MM.1S (cell line): ENCODE results near the gene BICC1.

Experiments used
- DNase-seq: peaks from one replicate; pipeline ENCODE4 v3.0.0-alpha.2; 2015
- H2AFZ ChIP-seq: fragments of 300-600 bp; sonication (generic); 2 replicates; pipeline ENCODE4 v1.6.0; 2016; ENCODE audit warnings: antibody characterized with exemption, low read length
- H3F3A ChIP-seq: fragments of 300-600 bp; sonication (generic); 2 replicates; pipeline ENCODE4 v1.6.1; 2016; ENCODE audit warnings: mild to moderate bottlenecking, antibody characterized with exemption, low read length, moderate library complexity, mixed read lengths; ENCODE audit not compliant: insufficient read depth
- H3K27ac ChIP-seq: fragments of 300-600 bp; sonication (generic); 2 replicates; pipeline ENCODE4 v1.5.1; 2016; ENCODE audit warnings: mild to moderate bottlenecking, low read length
- H3K27me3 ChIP-seq: fragments of 300-600 bp; sonication (generic); replicated peaks from 2 replicates; pipeline ENCODE4 v1.6.0; 2016; ENCODE audit warnings: low read length; ENCODE audit not compliant: insufficient read depth
- H3K36me3 ChIP-seq: fragments of 300-600 bp; sonication (generic); replicated peaks from 2 replicates; pipeline ENCODE4 v1.6.1; 2016; ENCODE audit warnings: mild to moderate bottlenecking, low read length, mixed read lengths; ENCODE audit not compliant: insufficient read depth
- H3K4me1 ChIP-seq: fragments of 300-600 bp; sonication (generic); 2 replicates; pipeline ENCODE4 v1.6.1; 2016; ENCODE audit warnings: low read length, mixed read lengths
- H3K4me2 ChIP-seq: fragments of 300-600 bp; sonication (generic); 2 replicates; pipeline ENCODE4 v1.6.0; 2016; ENCODE audit warnings: low read depth, low read length
- H3K4me3 ChIP-seq: fragments of 300-600 bp; sonication (generic); 2 replicates; pipeline ENCODE4 v1.5.1; 2016; ENCODE audit warnings: low read length, mixed read lengths
- H3K79me2 ChIP-seq: fragments of 300-600 bp; sonication (generic); 2 replicates; pipeline ENCODE4 v1.6.1; 2016; ENCODE audit warnings: mixed run types, low read length, mixed read lengths
- H3K9ac ChIP-seq: fragments of 300-600 bp; sonication (generic); 2 replicates; pipeline ENCODE4 v1.6.1; 2016; ENCODE audit warnings: low read length, mixed read lengths
- H3K9me2 ChIP-seq: fragments of 300-600 bp; sonication (generic); replicated peaks from 2 replicates; pipeline ENCODE4 v1.6.1; 2016; ENCODE audit warnings: mild to moderate bottlenecking, low read length, mixed read lengths; ENCODE audit not compliant: insufficient read depth
- H3K9me3 ChIP-seq: fragments of 300-600 bp; sonication (generic); replicated peaks from 2 replicates; pipeline ENCODE4 v1.6.1; 2016; ENCODE audit warnings: mild to moderate bottlenecking, low read length, mixed read lengths; ENCODE audit not compliant: insufficient read depth
- H4K20me1 ChIP-seq: fragments of 300-600 bp; sonication (generic); 2 replicates; pipeline ENCODE4 v1.6.1; 2016; ENCODE audit warnings: mild to moderate bottlenecking, low read length, moderate library complexity, mixed read lengths; ENCODE audit not compliant: insufficient read depth
- EZH2 ChIP-seq: fragments of 300-600 bp; sonication (generic); optimal IDR thresholded peaks from 2 replicates; pipeline ENCODE3; 2017; ENCODE audit warnings: low read depth, mild to moderate bottlenecking, antibody characterized with exemption, low read length, mixed read lengths
- EZH2phosphoT487 ChIP-seq: fragments of 300-600 bp; sonication (generic); IDR thresholded peaks from 2 replicates; pipeline ENCODE4 v1.6.1; 2018; ENCODE audit warnings: antibody characterized with exemption, low read length
- TF ChIP-seq, protein P1 (sequence below): fragments of 300-600 bp; sonication (generic); IDR thresholded peaks from 2 replicates; pipeline ENCODE4 v1.5.1; 2016; ENCODE audit warnings: antibody characterized with exemption, low read length, mixed read lengths

Gene BICC1

DNA sequence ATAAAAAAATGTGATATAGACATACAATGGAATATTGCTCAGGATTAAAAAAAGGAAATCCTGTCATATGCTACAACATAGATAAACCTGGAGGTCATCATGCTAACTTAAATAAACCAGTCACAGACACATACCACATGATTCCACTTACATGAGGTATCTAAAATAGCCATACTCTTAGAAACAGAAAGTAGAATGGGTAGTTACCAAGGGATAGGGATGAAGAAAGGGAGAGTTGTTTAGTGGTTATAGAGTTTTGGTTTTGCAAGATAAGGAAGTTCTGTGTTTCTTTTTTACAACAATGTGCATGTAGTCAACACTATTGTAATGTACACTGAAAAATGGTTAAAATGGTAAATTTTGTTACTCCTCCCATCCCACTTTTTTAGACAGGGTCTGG, 30.5 kb downstream of the BICC1 start:
- H3F3A ChIP-seq, result no peaks in the 10 kb centered on the region
- TF ChIP-seq EZH2phosphoT487 (no peak), EZH2 (no peak)
- TF ChIP-seq, protein P1, sequence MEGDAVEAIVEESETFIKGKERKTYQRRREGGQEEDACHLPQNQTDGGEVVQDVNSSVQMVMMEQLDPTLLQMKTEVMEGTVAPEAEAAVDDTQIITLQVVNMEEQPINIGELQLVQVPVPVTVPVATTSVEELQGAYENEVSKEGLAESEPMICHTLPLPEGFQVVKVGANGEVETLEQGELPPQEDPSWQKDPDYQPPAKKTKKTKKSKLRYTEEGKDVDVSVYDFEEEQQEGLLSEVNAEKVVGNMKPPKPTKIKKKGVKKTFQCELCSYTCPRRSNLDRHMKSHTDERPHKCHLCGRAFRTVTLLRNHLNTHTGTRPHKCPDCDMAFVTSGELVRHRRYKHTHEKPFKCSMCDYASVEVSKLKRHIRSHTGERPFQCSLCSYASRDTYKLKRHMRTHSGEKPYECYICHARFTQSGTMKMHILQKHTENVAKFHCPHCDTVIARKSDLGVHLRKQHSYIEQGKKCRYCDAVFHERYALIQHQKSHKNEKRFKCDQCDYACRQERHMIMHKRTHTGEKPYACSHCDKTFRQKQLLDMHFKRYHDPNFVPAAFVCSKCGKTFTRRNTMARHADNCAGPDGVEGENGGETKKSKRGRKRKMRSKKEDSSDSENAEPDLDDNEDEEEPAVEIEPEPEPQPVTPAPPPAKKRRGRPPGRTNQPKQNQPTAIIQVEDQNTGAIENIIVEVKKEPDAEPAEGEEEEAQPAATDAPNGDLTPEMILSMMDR, result no peak
- no peaks in the 10 kb centered on the region for H3K4me1 ChIP-seq
- H3K4me3 ChIP-seq, result no peak overlapping the region
- no peak overlapping the region for H3K27ac ChIP-seq
- H3K4me2 ChIP-seq, result no peak overlapping the region
- H3K36me3 ChIP-seq, result no peaks in the 10 kb centered on the region
- no peaks in the 10 kb centered on the region for H4K20me1 ChIP-seq
- no peak overlapping the region for H3K9ac ChIP-seq
- H3K27me3 ChIP-seq, result no peaks in the 10 kb centered on the region
- H3K79me2 ChIP-seq, result no peaks in the 10 kb centered on the region
- H2AFZ ChIP-seq, result no peak overlapping the region
- no peaks in the 10 kb centered on the region for H3K9me2 ChIP-seq
- DNase-seq, result peak; percentile 12
- H3K9me3 ChIP-seq, result no peaks in the 10 kb centered on the region

DNA sequence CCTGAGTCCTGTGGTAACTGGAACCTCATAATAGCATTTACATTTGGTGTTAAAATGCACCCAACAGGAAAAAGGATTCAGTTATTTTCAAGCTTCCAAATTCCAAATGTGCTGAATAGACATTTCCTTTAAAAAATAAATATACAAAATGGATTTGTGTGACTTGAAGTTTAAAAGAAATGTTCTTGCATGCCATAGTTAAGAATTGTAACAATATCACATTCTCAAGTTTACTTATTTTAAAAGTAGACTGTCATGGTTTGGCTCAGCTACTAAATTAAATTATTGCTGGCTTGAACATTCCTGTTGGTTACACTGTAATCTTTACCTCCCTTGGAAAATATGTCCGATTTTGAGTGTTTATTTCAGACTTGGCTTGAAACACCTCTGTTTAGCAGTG, 31.5 kb downstream of the BICC1 start:
- no peak overlapping the region for H3K9ac ChIP-seq
- no peaks in the 10 kb centered on the region for H3K79me2 ChIP-seq
- H3K27ac ChIP-seq, result no peak overlapping the region
- H4K20me1 ChIP-seq, result no peaks in the 10 kb centered on the region
- TF ChIP-seq EZH2 (no peak), EZH2phosphoT487 (no peak)
- TF ChIP-seq, protein P1, result no peak
- H3K9me3 ChIP-seq, result no peaks in the 10 kb centered on the region
- no peaks in the 10 kb centered on the region for H3K4me1 ChIP-seq
- DNase-seq, result no peak
- no peaks in the 10 kb centered on the region for H3K9me2 ChIP-seq
- no peak overlapping the region for H3K4me2 ChIP-seq
- H2AFZ ChIP-seq, result no peak overlapping the region
- no peak overlapping the region for H3K4me3 ChIP-seq
- no peaks in the 10 kb centered on the region for H3F3A ChIP-seq
- no peaks in the 10 kb centered on the region for H3K36me3 ChIP-seq
- H3K27me3 ChIP-seq, result no peaks in the 10 kb centered on the region

GRCh38 chr10:58545427-58545826, 32.8 kb downstream of the BICC1 start:
- H3K9me3 ChIP-seq, result no peaks in the 10 kb centered on the region
- H3K36me3 ChIP-seq, result no peaks in the 10 kb centered on the region
- no peaks in the 10 kb centered on the region for H3K79me2 ChIP-seq
- no peak overlapping the region for H3K4me3 ChIP-seq
- no peaks in the 10 kb centered on the region for H3K9me2 ChIP-seq
- no peaks in the 10 kb centered on the region for H3K4me1 ChIP-seq
- H3K9ac ChIP-seq, result no peak overlapping the region
- no peak for DNase-seq
- no peak overlapping the region for H2AFZ ChIP-seq
- TF ChIP-seq EZH2phosphoT487 (no peak), EZH2 (no peak)
- TF ChIP-seq, protein P1, result no peak
- H4K20me1 ChIP-seq, result no peaks in the 10 kb centered on the region
- H3F3A ChIP-seq, result no peaks in the 10 kb centered on the region
- H3K27me3 ChIP-seq, result no peaks in the 10 kb centered on the region
- H3K27ac ChIP-seq, result no peak overlapping the region
- no peak overlapping the region for H3K4me2 ChIP-seq

DNA sequence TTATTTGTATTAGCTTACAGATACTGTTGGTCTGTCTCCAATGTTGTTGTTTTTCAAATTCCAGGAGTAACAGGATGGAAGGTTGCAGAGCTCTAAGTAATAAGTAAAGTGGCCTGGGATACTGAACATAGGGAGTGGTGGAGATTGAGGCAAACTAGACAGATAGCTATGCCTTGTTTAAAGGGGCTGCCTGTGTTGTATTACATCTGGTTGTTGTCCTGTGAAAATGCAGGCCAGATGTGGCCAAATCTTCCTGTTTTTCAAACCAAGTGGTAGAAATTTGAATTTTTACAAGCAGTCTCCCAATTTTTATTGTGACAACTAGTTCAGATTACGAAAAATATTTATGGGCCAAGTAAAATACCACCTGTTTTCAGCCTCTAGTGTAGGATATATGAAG, 33.5 kb downstream of the BICC1 start:
- Histone ChIP-seq H3K9ac (no peak overlapping the region), H3K27ac (no peak overlapping the region), H3K36me3 (no peaks in the 10 kb centered on the region), H3K9me2 (no peaks in the 10 kb centered on the region), H3K79me2 (no peaks in the 10 kb centered on the region), H3K4me3 (no peak overlapping the region), H3K4me1 (no peaks in the 10 kb centered on the region), H3F3A (no peaks in the 10 kb centered on the region), H3K4me2 (no peak overlapping the region), H3K9me3 (no peaks in the 10 kb centered on the region), H3K27me3 (no peaks in the 10 kb centered on the region), H2AFZ (no peak overlapping the region), H4K20me1 (no peaks in the 10 kb centered on the region)
- DNase-seq, result no peak
- TF ChIP-seq, protein P1, result no peak
- TF ChIP-seq EZH2phosphoT487 (no peak), EZH2 (no peak)
